ENCODE data around the gene TMX1. TPM values are rescaled to one million over a fixed set of nuclear protein-coding genes. Genes with fewer than 3 reads are reported as not detected.

TMX1 gene
- total RNA-seq, 1 donor: 55.4 TPM

DNA sequence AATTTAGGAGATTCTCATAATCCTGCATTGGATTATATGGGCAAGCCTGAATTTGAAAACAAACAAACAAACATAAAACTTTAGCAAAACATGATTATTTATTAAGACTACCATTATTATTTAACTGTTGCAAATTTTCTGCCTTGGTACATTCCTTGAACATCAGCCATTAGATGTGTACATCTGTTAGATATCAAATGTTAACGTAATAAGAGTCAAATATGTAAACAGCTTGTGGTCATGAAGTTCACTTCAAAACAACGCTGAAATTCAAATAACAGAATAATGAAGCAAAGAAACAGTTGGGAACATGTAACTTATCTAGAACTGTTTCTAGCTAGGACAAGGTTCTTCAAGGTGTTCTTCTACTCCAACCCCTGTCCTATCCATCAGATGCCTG lies 14.3 kb upstream of the TMX1 start:
- Histone ChIP-seq H3K36me3 (ENCODE audit: insufficient read depth, low read length) (no peaks in the 10 kb centered on the region), H4K20me1 (ENCODE audit: insufficient read depth, low read length) (no peaks in the 10 kb centered on the region), H3K4me3 (ENCODE audit: insufficient read depth, low read length) (no peak overlapping the region), H3K27me3 (ENCODE audit: insufficient read depth, low read length) (no peaks in the 10 kb centered on the region), H3K79me2 (ENCODE audit: insufficient read depth, low read length) (no peaks in the 10 kb centered on the region), H3K9me3 (ENCODE audit: low read depth, low read length) (no peaks in the 10 kb centered on the region), H3K4me1 (ENCODE audit: insufficient read depth, low read length) (peaks cover 4% of the 10 kb centered on the region), H2AFZ (ENCODE audit: low read length) (no peak overlapping the region), H3K27ac (ENCODE audit: low read depth, low read length) (no peak overlapping the region), H3K4me2 (ENCODE audit: insufficient read depth, low read length) (no peak overlapping the region)
- DNase-seq (ENCODE audit: insufficient read length, low spot score, missing footprints): no peak
- TF ChIP-seq, protein P1, sequence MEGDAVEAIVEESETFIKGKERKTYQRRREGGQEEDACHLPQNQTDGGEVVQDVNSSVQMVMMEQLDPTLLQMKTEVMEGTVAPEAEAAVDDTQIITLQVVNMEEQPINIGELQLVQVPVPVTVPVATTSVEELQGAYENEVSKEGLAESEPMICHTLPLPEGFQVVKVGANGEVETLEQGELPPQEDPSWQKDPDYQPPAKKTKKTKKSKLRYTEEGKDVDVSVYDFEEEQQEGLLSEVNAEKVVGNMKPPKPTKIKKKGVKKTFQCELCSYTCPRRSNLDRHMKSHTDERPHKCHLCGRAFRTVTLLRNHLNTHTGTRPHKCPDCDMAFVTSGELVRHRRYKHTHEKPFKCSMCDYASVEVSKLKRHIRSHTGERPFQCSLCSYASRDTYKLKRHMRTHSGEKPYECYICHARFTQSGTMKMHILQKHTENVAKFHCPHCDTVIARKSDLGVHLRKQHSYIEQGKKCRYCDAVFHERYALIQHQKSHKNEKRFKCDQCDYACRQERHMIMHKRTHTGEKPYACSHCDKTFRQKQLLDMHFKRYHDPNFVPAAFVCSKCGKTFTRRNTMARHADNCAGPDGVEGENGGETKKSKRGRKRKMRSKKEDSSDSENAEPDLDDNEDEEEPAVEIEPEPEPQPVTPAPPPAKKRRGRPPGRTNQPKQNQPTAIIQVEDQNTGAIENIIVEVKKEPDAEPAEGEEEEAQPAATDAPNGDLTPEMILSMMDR (IDR thresholded peaks at IDR 0.05; ENCODE audit: extremely low read depth, low read depth, low read length): no peak

DNA sequence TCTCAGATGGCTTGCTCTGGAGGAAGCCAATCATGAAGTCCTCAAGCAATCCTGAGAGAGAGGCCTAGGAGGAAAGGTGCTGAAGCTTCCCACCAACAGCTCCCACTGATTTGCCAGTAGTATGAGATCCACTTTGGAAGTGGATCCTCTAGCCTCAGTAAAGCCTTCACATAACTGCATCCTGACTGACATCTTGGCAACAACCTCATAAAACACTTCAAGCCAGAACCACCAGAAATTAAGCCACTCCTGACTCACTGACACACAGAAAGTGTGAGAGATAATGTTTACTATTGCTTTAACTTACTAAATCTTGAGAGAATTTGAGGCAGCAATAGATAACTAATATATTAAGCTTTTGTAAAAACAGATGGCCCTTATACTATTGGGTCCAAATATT lies 11.7 kb upstream of the TMX1 start:
- Histone ChIP-seq H3K27ac (ENCODE audit: low read depth, low read length) (no peak overlapping the region), H3K9me3 (ENCODE audit: low read depth, low read length) (no peaks in the 10 kb centered on the region), H3K4me2 (ENCODE audit: insufficient read depth, low read length) (no peak overlapping the region), H3K4me3 (ENCODE audit: insufficient read depth, low read length) (no peak overlapping the region), H2AFZ (ENCODE audit: low read length) (no peak overlapping the region), H3K79me2 (ENCODE audit: insufficient read depth, low read length) (no peaks in the 10 kb centered on the region), H3K36me3 (ENCODE audit: insufficient read depth, low read length) (no peaks in the 10 kb centered on the region), H4K20me1 (ENCODE audit: insufficient read depth, low read length) (no peaks in the 10 kb centered on the region), H3K4me1 (ENCODE audit: insufficient read depth, low read length) (peaks cover 4% of the 10 kb centered on the region), H3K27me3 (ENCODE audit: insufficient read depth, low read length) (no peaks in the 10 kb centered on the region)
- TF ChIP-seq, protein P1 (IDR thresholded peaks at IDR 0.05; ENCODE audit: extremely low read depth, low read depth, low read length): no peak
- no peak for DNase-seq (ENCODE audit: insufficient read length, low spot score, missing footprints)

DNA sequence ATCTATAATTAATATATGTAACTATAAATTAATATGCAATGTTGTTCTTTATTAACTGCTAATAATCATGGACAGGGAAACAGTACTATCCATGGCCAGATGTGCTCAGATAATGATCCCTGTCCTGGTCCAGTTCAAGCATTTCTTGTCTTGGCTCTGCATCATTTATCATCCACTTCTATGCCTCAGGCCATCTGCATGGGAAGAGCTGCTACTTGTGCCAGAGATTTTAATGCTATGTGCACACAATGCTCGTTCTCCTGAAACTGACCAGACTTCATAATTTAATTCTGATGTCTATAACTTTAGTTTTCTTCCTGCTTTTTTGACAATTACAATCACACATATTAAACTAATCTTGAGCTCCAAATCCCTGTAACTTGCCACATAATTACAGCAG lies 11.2 kb upstream of the TMX1 start:
- H3K4me1 ChIP-seq (ENCODE audit: insufficient read depth, low read length): peaks cover 4% of the 10 kb centered on the region
- H3K4me3 ChIP-seq (ENCODE audit: insufficient read depth, low read length): no peak overlapping the region
- H3K4me2 ChIP-seq (ENCODE audit: insufficient read depth, low read length): no peak overlapping the region
- no peaks in the 10 kb centered on the region for H3K9me3 ChIP-seq (ENCODE audit: low read depth, low read length)
- H4K20me1 ChIP-seq (ENCODE audit: insufficient read depth, low read length): no peaks in the 10 kb centered on the region
- no peaks in the 10 kb centered on the region for H3K27me3 ChIP-seq (ENCODE audit: insufficient read depth, low read length)
- no peaks in the 10 kb centered on the region for H3K36me3 ChIP-seq (ENCODE audit: insufficient read depth, low read length)
- H2AFZ ChIP-seq (ENCODE audit: low read length): no peak overlapping the region
- no peaks in the 10 kb centered on the region for H3K79me2 ChIP-seq (ENCODE audit: insufficient read depth, low read length)
- DNase-seq (ENCODE audit: insufficient read length, low spot score, missing footprints): no peak
- no peak overlapping the region for H3K27ac ChIP-seq (ENCODE audit: low read depth, low read length)
- TF ChIP-seq, protein P1 (IDR thresholded peaks at IDR 0.05; ENCODE audit: extremely low read depth, low read depth, low read length): no peak

DNA sequence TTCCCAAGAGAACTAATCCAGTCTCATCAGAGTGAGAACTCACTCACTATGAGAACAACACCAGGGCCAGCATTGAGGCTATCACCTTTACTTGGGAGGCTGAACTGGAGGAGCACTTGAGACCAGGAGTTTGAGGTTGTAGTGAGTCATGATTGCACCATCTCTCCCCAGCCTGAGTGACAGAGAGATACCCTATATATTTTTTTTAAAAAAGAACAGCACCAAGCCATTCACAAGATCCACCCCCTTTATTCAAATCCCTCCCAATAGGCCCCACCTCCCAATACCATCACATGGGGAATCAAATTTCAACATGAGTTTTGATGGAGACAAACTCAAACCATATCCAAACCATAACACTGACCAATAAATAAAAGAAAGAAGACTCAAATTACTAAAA lies 3.7 kb upstream of the TMX1 start:
- Histone ChIP-seq H3K36me3 (ENCODE audit: insufficient read depth, low read length) (no peaks in the 10 kb centered on the region), H4K20me1 (ENCODE audit: insufficient read depth, low read length) (no peaks in the 10 kb centered on the region), H3K79me2 (ENCODE audit: insufficient read depth, low read length) (peaks cover 17% of the 10 kb centered on the region), H3K4me2 (ENCODE audit: insufficient read depth, low read length) (no peak overlapping the region), H3K27ac (ENCODE audit: low read depth, low read length) (no peak overlapping the region), H3K9me3 (ENCODE audit: low read depth, low read length) (no peaks in the 10 kb centered on the region), H2AFZ (ENCODE audit: low read length) (no peak overlapping the region), H3K4me3 (ENCODE audit: insufficient read depth, low read length) (no peak overlapping the region), H3K27me3 (ENCODE audit: insufficient read depth, low read length) (no peaks in the 10 kb centered on the region), H3K4me1 (ENCODE audit: insufficient read depth, low read length) (peaks cover 8% of the 10 kb centered on the region)
- TF ChIP-seq, protein P1 (IDR thresholded peaks at IDR 0.05; ENCODE audit: extremely low read depth, low read depth, low read length): no peak
- DNase-seq (ENCODE audit: insufficient read length, low spot score, missing footprints): no peak

Data from osteoblast (primary cell).